Dermis microvascular lymphatic vessel endothelial cell (primary cell): ENCODE data around the gene PHETA1. TPM values are rescaled to one million over a fixed set of nuclear protein-coding genes. Genes with fewer than 3 reads are reported as not detected.
"Not testable (repeated sequence)": the region's sequence is repeated elsewhere in the genome, so short reads cannot be mapped to it uniquely, and the experiment has no call there.

Experiments used
- DNase-seq, 2 donors: peaks; one replicate each; pipeline versions ENCODE4 v3.0.0 to v3.0.0-alpha.2; 2010; ENCODE audit warnings: low read depth in 2 of 2
- total RNA-seq: library from RNA; depleted of rRNA; stranded (reverse); fragments of >200 nt; gene quantifications from 2 replicates; pipeline ENCODE4 v1.2.1, GENCODE V29; 2014

The PHETA1 gene
- total RNA-seq, 1 donor from 2014 or later = 5.6 TPM

- not testable (repeated sequence) for DNase-seq
Observed at GRCh38 chr12:111373231-111373630, 4.3 kb upstream of the PHETA1 start.

GRCh38 chr12:111369496-111370220 is 763 bp upstream of the PHETA1 start:
- no peak for DNase-seq

- DNase-seq = no peak
Observed at GRCh38 chr12:111368291-111368787, 556 bp downstream of the PHETA1 start.

GRCh38 chr12:111367661-111368221 is 1.2 kb downstream of the PHETA1 start:
- DNase-seq = peak in 1 of 2 donors; percentile 67

DNA sequence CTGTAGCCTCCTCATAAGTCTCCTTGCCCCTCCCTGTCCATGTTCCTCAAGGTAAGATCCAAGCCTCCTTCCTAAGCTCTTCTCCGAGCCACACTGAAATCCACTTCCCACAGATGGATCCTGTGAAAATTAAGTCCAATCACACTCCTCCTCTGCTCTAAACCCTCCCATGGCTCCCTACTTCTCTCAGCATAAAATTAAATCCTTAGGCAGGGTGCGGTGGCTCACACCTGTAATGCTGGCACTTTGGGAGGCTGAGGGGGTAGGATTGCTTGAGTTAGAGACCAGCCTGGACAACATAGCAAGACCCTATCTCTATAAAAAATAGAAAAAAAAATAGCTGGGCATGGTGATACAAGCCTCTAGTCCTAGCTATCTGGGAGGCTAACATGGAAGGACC is 2.3 kb downstream of the PHETA1 start:
- no peak for DNase-seq

DNA sequence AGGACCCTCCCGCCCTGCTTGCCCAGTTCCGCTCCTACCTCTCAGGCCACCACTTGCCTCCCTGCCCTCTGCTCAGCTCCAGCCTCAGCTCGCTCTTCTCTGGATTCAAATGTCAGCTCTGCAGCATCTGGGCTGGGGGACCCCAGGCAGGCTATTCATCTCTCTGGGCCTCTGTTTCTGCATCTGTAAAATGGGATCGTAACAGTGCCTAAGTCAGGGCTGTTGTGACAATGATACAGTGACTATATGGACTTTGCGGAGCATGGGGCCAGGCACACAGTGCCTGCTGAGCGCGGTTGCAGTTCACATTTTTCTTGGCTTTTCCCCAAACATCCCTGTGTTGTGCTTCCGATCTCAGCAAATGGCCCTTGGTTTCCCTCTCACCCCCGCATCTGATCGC is 2.8 kb downstream of the PHETA1 start:
- no peak for DNase-seq

GRCh38 chr12:111363578-111363977 is 5.3 kb downstream of the PHETA1 start:
- DNase-seq = peak; percentile 36 to 57

DNA sequence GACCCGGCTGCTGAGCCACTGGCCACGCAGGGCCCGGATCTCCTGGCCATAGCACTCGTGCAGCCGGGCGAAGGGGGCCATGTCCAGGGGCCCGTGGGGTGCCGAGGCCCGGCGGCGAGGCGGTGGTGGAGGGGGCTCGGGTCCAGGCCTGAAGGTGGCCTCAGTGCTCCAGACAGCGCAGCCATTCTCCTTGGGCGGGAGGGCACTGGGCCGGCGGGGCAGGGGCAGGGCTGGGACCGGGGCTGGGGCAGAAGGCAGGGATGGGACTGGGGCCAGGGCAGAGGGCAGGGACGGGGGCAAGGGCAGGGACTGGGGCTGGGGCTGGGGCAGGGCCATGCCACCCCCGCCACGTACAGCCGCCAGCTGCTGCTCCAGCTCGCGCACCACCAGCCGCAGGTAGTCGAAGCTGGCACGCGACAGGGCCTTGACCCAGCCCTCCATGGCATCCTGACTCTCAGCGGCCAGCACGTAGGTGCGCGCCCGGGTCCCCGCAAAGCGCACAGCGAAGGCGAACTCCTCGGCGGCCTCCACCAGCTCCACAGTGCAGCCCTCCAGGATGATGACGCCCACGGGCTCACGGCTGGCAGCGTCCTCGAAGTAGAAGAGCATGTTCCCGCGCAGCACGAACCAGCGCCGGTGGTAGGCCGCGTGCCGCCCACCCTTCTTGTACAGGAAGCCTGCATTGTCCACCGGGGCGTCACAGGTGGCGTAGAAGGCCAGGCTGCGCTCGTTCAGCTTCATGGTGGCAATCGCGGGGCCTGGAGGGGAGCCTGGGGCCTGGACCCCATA is 6.0 kb downstream of the PHETA1 start:
- no peak for DNase-seq

- no peak for DNase-seq
Observed at GRCh38 chr12:111361717-111362576, 6.9 kb downstream of the PHETA1 start.

DNA sequence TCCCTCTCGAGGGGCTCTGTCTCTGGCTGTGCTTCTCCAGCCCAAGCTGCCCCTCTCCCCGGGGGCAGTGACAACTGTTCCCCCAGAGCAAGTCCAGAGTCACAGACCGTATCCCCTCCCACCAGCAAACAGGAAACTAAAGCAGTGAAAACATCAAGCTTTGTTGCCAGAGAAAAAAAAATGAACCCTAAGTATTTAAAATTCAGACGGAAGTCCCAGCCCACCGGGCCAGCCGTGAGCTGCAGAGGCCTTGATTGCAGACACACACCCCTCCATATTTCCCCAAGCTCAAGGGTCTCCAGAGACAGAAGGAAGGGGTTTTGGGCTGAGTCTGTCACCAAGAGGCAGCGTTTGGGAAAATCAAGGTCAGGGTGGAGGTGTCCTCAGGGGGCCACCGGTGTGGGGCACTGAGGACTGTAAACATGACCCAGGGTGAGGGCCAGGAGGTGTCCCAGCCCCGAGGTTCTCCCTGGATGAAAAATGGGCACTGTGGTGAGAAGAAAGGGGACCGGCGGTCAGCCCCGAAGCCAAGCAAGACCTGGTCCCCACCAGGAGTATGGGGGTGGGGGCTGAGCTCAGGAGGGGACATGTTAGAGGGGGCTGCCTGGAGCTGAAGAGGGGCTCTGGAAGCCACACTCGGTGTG is 7.7 kb downstream of the PHETA1 start:
- DNase-seq = no peak

GRCh38 chr12:111360325-111360930 is 8.5 kb downstream of the PHETA1 start:
- no peak for DNase-seq

- DNase-seq = no peak
Observed at GRCh38 chr12:111359914-111360276, 9.0 kb downstream of the PHETA1 start.

DNA sequence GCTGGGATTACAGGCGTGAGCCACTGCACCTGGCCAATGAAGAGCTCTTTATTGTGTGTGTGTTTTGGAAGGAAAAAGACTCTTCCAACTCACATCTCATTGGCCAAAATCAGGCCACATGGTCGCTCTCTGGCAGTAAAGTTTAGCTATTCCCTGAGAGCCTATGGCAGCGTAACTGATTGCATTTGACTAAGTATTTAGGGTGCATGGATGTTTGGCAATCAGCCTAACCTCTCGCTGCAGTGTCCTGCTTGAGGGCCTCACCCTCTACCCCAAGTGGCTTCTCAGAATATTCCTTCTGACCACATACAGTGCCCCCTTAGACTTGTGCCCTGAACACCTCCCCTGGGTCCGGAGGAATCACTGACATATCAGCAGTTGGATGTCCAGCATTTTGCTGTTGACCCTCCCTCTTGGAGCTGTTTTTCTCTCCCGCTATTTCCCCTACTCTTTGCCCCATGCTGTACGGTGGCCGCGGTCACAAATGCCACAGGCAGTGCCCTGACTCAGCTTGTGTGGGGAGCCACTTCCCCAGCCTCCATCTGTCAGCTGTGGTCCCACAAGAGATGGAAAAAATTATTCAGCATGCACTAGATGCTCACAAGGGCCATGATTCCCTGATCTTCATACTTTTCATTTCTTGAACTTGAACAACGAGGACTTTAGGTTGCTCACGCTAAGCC is 9.5 kb downstream of the PHETA1 start:
- DNase-seq = no peak

DNA sequence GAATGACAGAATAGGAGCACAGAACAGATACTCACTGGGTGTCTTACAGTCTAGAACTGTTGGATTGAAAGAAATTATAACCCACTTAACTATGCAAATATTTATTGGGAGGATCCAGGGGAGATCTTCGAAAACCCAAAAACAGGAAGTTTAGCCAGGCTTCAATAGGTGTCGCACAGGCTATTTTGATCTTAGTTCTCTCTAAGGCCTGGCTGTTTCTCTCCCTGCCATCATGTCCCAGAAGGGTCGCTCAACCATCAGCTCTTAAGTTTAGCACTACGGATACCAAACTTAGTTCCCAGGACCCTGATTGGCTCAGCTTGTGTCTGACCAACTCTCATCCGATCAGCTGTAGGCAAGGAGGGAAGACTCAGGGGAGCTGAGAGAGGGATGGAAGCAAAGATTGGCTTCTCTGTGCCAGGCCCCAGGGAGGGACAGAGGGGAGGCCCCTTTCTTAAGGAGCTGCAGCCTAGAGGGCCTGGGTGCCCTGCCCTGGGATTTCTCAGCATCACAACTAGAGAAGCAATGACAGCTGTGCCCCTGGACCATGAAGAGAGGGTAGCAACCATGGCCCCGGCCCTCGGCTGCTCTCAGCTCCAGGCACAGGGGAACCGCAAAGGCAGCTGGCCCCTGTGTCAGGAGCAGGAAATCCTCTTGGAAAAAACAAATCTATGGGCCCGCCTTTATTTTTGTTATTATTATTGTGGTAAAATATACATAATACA is 13.5 kb downstream of the PHETA1 start:
- no peak for DNase-seq

- DNase-seq = no peak
Observed at GRCh38 chr12:111354511-111354910, 14.4 kb downstream of the PHETA1 start.

- no peak for DNase-seq
Observed at GRCh38 chr12:111353603-111354295, 15.1 kb downstream of the PHETA1 start.

- DNase-seq = no peak
Observed at GRCh38 chr12:111353026-111353425, 15.9 kb downstream of the PHETA1 start.

DNA sequence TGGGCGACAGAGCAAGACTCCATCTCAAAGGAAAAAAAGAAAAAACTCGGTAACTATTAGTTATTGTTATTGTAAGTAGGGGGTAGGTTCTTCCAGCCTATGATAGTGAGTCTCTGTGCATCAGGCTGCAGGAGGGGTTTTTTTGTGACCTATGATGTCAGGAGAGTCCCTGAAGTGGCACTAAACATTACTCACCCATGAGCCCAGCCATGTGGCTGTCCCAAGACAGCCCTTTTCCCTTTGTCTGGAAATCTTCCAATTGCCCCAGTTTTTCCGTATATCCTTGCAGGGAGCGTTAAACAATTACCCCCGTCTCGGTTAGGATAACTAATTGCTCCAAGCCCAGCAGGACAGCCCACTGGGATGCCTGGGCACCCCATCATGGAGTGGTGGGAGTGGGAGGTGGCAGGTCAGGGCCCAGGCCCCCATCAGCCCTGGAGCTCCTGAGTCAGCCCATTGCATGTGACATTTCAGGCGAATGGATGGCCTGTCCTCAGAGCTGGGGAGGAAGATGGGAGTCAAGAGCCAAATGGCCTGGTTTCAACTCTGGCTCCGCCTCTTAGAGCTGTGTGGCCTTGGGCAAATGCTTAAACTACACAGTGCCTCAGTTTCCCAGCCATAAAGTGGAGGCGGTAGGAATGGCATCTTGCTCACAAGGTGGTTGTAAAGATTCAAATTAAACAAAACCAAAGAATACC is 16.4 kb downstream of the PHETA1 start:
- DNase-seq = no peak
